Ishikawa (cell line): ENCODE results near the gene RDH14.

Source experiments
- EGR1 ChIP-seq: IDR thresholded peaks from 2 replicates; pipeline ENCODE4 v1.6.1; 2012
- EP300 ChIP-seq: IDR thresholded peaks from 2 replicates; pipeline ENCODE4 v1.6.1; 2012; ENCODE audit warnings: borderline replicate concordance
- MAX ChIP-seq: IDR thresholded peaks from 2 replicates; pipeline ENCODE4 v1.6.1; 2012
- RAD21 ChIP-seq: IDR thresholded peaks from 2 replicates; pipeline ENCODE4 v1.6.1; 2012; ENCODE audit warnings: low read depth
- REST ChIP-seq: IDR thresholded peaks from 2 replicates; pipeline ENCODE4 v1.6.1; 2012; ENCODE audit warnings: low read depth, mild to moderate bottlenecking
- TCF12 ChIP-seq: IDR thresholded peaks from 2 replicates; pipeline ENCODE4 v1.6.1; 2012; ENCODE audit warnings: low read depth
- TEAD4 ChIP-seq: IDR thresholded peaks from 2 replicates; pipeline ENCODE4 v1.6.1; 2012
- YY1 ChIP-seq: IDR thresholded peaks from 2 replicates; pipeline ENCODE4 v1.6.1; 2012; ENCODE audit warnings: low read depth
- ZBTB7A ChIP-seq: IDR thresholded peaks from 2 replicates; pipeline ENCODE4 v1.6.1; 2012; ENCODE audit warnings: low read depth

- TF ChIP-seq ZBTB7A: no peak
- no peak for TF ChIP-seq EGR1
- TF ChIP-seq TCF12: no peak
- no peak for TF ChIP-seq MAX
- no peak for TF ChIP-seq TEAD4
- no peak for TF ChIP-seq YY1
- no peak for TF ChIP-seq EP300
- TF ChIP-seq REST: no peak
- TF ChIP-seq RAD21: no peak
Measured at GRCh38 chr2:18506883-18507509, 53.5 kb downstream of the RDH14 start.
